ENCODE measurements around the gene PRR14L. TPM values are rescaled to one million over a fixed set of nuclear protein-coding genes. Genes with fewer than 3 reads are reported as not detected.

Gene PRR14L
- total RNA-seq, 6 experiments from 2014 or later, result 28.4 to 39.6 (median 34.2) TPM

DNA sequence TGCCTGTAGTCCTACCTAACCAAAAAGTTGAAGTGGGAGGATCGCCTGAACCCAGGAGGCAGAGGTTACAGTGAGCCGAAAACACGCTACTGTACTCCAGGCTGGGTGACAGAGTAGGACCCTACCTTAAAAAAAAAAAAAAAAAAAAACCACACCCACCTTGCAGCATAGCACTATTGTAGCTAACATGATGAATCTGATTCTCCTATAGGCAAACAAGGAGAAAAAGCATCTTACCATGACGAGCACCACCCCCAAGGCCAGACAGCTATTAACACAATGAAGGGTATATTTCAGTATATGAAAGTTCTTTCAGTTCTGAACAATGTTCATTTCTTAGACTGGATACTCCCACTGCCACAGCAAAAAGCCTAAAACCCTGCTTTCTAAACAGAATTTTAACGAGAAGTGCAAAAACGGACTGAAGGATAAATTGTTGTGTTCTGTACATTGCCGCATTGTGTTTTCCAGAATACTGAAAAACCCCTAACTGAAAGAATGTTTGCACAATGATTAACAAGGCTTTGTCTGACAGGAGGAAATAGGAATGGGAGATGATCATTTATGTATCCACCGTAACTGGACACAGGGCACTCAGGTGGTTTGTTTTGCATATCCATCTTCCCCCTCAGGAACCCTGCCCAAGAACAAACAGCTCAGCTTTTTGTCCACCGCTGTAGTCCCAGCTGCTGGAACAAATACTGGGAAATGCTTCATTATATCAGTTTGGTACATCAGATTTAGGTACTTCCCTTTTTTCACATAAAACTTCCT, 96.8 kb downstream of the PRR14L start:
- no peak overlapping the region for H3K27ac Mint-ChIP-seq

DNA sequence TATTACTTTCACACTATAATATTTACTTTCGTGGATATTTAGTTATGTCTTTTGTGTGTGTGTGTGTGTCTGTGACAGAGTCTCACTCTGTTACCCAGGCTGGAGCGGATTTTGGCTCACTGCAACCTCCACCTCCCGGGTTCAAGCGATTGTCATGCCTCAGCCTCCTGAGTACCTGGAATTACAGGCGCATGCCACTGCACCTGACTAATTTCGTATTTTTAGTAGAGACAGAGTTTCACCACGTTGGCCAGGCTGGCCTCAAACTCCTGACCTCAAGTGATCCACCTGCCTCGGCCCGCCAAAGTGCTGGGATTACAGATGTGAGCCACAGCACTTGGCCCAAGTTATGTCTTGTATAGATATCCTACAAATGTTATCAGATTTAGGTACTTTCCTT, 97.8 kb downstream of the PRR14L start:
- H3K27me3 Mint-ChIP-seq (ENCODE audit: insufficient read depth), result peaks cover 1% of the 10 kb centered on the region

More for the DNA sequence above, 96.8 kb downstream of the PRR14L start:
- DNase-seq, result no peak
- no peak overlapping the region for H3K4me3 Mint-ChIP-seq
- H3K36me3 Mint-ChIP-seq (ENCODE audit: low read depth), result peaks cover 24% of the 10 kb centered on the region
- peaks cover 32% of the 10 kb centered on the region for H3K4me1 Mint-ChIP-seq (ENCODE audit: low read depth)
- H3K27me3 Mint-ChIP-seq (ENCODE audit: insufficient read depth), result peaks cover 1% of the 10 kb centered on the region
- H3K9me3 Mint-ChIP-seq, result no peaks in the 10 kb centered on the region
- TF ChIP-seq, protein P1, sequence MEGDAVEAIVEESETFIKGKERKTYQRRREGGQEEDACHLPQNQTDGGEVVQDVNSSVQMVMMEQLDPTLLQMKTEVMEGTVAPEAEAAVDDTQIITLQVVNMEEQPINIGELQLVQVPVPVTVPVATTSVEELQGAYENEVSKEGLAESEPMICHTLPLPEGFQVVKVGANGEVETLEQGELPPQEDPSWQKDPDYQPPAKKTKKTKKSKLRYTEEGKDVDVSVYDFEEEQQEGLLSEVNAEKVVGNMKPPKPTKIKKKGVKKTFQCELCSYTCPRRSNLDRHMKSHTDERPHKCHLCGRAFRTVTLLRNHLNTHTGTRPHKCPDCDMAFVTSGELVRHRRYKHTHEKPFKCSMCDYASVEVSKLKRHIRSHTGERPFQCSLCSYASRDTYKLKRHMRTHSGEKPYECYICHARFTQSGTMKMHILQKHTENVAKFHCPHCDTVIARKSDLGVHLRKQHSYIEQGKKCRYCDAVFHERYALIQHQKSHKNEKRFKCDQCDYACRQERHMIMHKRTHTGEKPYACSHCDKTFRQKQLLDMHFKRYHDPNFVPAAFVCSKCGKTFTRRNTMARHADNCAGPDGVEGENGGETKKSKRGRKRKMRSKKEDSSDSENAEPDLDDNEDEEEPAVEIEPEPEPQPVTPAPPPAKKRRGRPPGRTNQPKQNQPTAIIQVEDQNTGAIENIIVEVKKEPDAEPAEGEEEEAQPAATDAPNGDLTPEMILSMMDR (IDR thresholded peaks at IDR 0.05), result no peak

DNA sequence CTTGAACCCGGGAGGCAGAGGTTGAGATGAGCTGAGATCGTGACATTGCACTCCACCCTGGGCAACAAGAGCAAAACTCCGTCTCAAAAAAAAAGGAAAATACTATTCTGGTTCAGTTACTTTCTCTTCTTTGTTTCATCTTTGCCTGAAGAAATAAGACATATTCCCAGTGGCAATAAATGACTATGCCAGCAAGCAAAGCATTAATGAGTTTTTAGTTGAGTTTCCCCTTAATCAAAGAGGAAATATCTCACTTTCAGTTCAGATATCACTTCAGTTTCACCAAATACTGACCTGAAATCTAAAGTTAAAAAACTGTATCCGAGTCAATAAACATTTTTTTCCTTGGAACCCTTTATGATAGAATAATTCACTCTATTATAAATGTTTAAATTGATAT, 98.3 kb downstream of the PRR14L start:
- TF ChIP-seq, protein P1 (IDR thresholded peaks at IDR 0.05), result no peak
- Mint-ChIP-seq H3K36me3 (ENCODE audit: low read depth) (peaks cover 17% of the 10 kb centered on the region), H3K27ac (no peak overlapping the region), H3K27me3 (ENCODE audit: insufficient read depth) (peaks cover 1% of the 10 kb centered on the region), H3K4me3 (no peak overlapping the region), H3K9me3 (no peaks in the 10 kb centered on the region), H3K4me1 (ENCODE audit: low read depth) (peaks cover 42% of the 10 kb centered on the region)
- no peak for DNase-seq

More for the DNA sequence above, 97.8 kb downstream of the PRR14L start:
- H3K27ac Mint-ChIP-seq, result no peak overlapping the region
- no peak for DNase-seq
- TF ChIP-seq, protein P1 (IDR thresholded peaks at IDR 0.05), result no peak
- no peaks in the 10 kb centered on the region for H3K9me3 Mint-ChIP-seq
- H3K4me3 Mint-ChIP-seq, result no peak overlapping the region
- peaks cover 19% of the 10 kb centered on the region for H3K36me3 Mint-ChIP-seq (ENCODE audit: low read depth)
- peaks cover 38% of the 10 kb centered on the region for H3K4me1 Mint-ChIP-seq (ENCODE audit: low read depth)

DNA sequence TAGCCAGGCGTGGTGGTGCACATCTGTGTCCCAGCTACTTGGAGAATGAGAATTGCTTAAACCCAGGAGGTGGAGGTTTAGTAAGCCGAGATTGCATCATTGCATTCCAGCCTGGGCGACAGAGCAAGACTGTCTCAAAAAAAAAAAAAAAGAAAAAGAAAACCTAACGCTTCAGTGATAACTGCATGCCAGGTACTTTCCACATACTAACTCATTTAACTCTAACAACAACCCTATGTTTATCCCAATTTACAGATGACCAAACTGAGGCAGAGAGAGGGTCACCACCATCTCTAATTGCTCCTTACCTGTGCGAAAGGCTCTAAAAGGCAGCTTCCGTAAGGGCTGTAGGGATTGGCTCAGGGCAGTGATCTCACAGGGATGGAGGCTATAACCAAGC, 99.5 kb downstream of the PRR14L start:
- peaks cover 15% of the 10 kb centered on the region for H3K36me3 Mint-ChIP-seq (ENCODE audit: low read depth)
- no peak overlapping the region; the same call in 1 of the 2 replicates for H3K4me3 Mint-ChIP-seq
- H3K27me3 Mint-ChIP-seq (ENCODE audit: insufficient read depth), result peaks cover 1% of the 10 kb centered on the region
- peak; percentile 63 for DNase-seq
- peak overlapping the region; percentile 77 for H3K27ac Mint-ChIP-seq
- TF ChIP-seq, protein P1 (IDR thresholded peaks at IDR 0.05), result no peak
- H3K9me3 Mint-ChIP-seq, result no peaks in the 10 kb centered on the region
- peaks cover 51% of the 10 kb centered on the region for H3K4me1 Mint-ChIP-seq (ENCODE audit: low read depth)

DNA sequence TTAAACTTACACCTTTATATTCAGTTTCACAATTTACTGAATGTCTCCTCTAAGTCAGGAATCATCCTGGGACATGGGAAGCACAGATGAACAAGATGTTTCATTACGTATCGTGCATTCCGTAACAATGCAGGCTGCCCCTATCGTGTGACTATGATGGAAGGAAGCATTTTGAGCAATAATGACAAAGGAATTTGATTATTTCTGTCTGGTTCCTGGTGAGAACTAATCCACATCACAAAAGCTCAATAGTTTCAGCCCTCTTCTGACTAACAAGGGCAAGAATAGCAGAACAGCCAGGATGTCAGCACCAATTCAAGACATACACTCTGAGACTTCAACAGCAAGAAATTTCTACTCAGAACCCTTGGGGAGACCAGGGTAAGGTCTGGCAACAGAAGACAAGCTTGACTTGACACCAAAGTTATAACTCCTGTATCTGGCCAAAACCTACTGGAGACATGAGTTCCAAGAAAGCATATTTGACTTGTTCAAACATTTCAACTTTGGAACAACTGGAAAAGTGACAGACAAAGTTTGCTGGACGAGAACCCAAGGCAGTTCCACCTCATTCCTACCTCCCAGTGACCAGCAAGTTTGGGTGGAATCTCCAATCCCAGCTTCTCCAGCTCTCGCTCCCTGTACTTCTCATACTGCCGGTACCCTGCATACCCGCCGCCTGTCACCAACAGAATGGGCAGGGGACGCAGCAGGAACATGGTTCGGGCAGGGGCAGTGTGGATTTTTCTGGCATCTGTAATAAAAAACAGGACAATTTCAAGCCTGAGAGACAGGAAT, 102.2 kb downstream of the PRR14L start:
- Mint-ChIP-seq H3K27me3 (ENCODE audit: insufficient read depth) (peaks cover 1% of the 10 kb centered on the region), H3K27ac (peak overlapping the region; percentile 96), H3K36me3 (ENCODE audit: low read depth) (peaks cover 6% of the 10 kb centered on the region; the same call in 1 of the 2 replicates)

More for the DNA sequence above, 102.2 kb downstream of the PRR14L start:
- DNase-seq, result peak; percentile 87
- Mint-ChIP-seq H3K4me1 (ENCODE audit: low read depth) (peaks cover 44% of the 10 kb centered on the region), H3K9me3 (no peaks in the 10 kb centered on the region), H3K4me3 (peak overlapping the region; percentile 67)
- TF ChIP-seq, protein P1 (IDR thresholded peaks at IDR 0.05), result no peak

Data from HFFc6 (cell line).